ENCODE measurements around the gene GSG1L.
"Not testable (repeated sequence)": the region's sequence is repeated elsewhere in the genome, so short reads cannot be mapped to it uniquely, and the experiment has no call there.

GSG1L gene

GRCh38 chr16:27977966-27978365 is 85.5 kb downstream of the GSG1L start:
- DNase-seq, result no peak

- DNase-seq, result no peak
These were observed 86.5 kb downstream of the GSG1L start for GRCh38 chr16:27976990-27977389.

GRCh38 chr16:27974896-27975540 is 88.5 kb downstream of the GSG1L start:
- DNase-seq, result no peak

- DNase-seq, result no peak
These were observed 89.8 kb downstream of the GSG1L start for GRCh38 chr16:27973678-27974077.

- peak; percentile 19 for DNase-seq
These were observed 91.0 kb downstream of the GSG1L start for GRCh38 chr16:27972500-27972899.

- DNase-seq, result no peak
These were observed 93.9 kb downstream of the GSG1L start for GRCh38 chr16:27969574-27969973.

GRCh38 chr16:27967169-27967568 is 96.3 kb downstream of the GSG1L start:
- no peak for DNase-seq

- no peak for DNase-seq
These were observed 96.8 kb downstream of the GSG1L start for GRCh38 chr16:27966756-27967155.

GRCh38 chr16:27965801-27966200 is 97.7 kb downstream of the GSG1L start:
- no peak for DNase-seq

GRCh38 chr16:27963471-27963965 is 100.0 kb downstream of the GSG1L start:
- no peak for DNase-seq

GRCh38 chr16:27962197-27962596 is 101.3 kb downstream of the GSG1L start:
- no peak for DNase-seq

- no peak for DNase-seq
These were observed 102.3 kb downstream of the GSG1L start for GRCh38 chr16:27961296-27961620.

- no peak for DNase-seq
These were observed 102.8 kb downstream of the GSG1L start for GRCh38 chr16:27960619-27961295.

- DNase-seq, result no peak
These were observed 103.6 kb downstream of the GSG1L start for GRCh38 chr16:27959914-27960313.

- no peak for DNase-seq
These were observed 109.3 kb downstream of the GSG1L start for GRCh38 chr16:27954191-27954590.

GRCh38 chr16:27952811-27953210 is 110.7 kb downstream of the GSG1L start:
- DNase-seq, result no peak

- DNase-seq, result no peak
These were observed 111.9 kb downstream of the GSG1L start for GRCh38 chr16:27951489-27952120.

GRCh38 chr16:27950206-27950887 is 113.2 kb downstream of the GSG1L start:
- no peak for DNase-seq

GRCh38 chr16:27947696-27948095 is 115.8 kb downstream of the GSG1L start:
- DNase-seq, result no peak

GRCh38 chr16:27945233-27945973 is 118.1 kb downstream of the GSG1L start:
- no peak for DNase-seq

- no peak for DNase-seq
These were observed 119.7 kb downstream of the GSG1L start for GRCh38 chr16:27943766-27944165.

- DNase-seq, result not testable (repeated sequence)
These were observed 121.4 kb downstream of the GSG1L start for GRCh38 chr16:27942071-27942470.

- DNase-seq, result no peak
These were observed 128.4 kb downstream of the GSG1L start for GRCh38 chr16:27935076-27935475.

Measured in activated gamma-delta T cell treated with Interleukin-2 at 50 U/mL for 16 hours (primary cell).